ENCODE measurements around the gene NUPR1. TPM values are rescaled to one million over a fixed set of nuclear protein-coding genes. Genes with fewer than 3 reads are reported as not detected.
"Not testable (repeated sequence)": the region's sequence is repeated elsewhere in the genome, so short reads cannot be mapped to it uniquely, and the experiment has no call there.

Gene NUPR1
- total RNA-seq, 1 donor from 2014 or later = under 0.01 TPM

DNA sequence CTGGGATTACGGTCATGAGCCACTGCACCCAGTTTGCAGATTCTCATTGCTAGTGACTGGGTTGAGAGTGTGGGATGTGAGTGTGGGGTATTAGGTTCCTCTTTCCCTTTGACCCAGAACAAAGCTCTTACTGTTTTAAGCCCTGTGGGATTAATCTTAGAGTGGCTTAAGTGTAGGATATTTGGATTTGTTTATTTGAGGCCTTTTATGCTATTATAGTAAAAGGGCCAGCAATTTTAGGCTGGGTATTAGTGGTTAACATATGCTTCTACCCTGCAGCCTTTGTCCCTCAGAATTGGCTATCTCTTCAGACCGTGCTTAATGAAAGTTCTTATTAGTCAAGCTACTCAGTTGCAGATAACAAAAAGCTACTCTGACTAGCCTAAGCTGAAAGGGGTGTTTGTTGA, 18.1 kb upstream of the NUPR1 start:
- no peak for FAIRE-seq
- DNase-seq (ENCODE audit: low spot score in 2 of 2) = no peak

DNA sequence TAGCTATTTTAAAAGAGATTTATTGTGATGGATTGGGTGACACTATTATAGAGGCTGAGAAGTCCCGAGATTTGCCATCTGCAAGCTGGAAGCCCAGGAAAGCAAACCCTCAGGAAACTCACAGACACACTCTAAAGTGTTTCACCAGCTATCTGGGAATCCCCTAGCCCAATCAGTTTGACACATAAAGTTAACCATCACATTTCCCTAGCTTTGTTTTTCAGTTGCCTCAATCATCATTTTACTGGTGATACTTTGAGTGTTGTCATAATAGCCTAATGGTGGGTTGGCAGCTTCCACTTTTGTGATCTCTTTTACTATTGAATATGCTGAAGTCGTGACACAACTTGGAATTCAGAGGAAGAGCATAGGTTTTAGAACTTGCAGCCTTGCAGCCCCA, 16.8 kb upstream of the NUPR1 start:
- no peak for FAIRE-seq
- no peak for DNase-seq (ENCODE audit: low spot score in 2 of 2)

DNA sequence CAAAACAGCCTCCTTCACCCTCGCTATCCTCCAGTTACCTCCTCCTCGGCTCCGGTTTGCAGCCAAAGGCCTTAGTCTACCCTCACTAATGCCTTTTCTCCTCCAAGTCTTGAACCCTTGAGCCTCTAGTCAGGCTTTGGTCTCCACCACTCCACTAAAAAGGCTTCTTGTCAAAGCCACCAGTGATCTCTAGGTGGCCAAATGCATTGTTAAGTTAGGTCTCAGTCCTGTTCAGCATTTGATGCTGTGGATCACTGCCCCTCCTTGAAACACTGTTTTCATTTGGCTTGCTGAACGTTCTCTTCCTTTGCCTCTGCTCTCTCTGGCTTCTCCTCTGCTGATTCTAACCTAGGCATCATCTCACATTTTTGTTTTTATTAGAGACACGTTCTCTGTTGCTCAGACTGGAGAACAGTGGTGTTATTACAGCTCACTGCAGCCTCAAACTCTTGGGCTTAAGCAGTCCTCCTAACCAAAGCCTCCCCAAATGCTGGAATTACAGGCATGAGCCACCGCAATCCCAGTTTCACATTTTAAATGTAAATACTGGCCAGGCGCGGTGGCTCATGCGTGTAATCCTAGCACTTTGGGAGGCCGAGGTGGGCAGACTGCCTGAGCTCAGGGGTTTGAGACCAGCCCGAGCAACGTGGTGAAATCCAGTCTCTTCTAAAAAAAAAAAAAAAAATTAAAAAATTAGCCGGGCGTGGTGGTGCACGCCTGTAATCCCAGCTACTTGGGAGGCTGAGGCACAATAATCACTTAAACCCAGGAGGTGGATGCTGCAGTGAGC, 16.1 kb upstream of the NUPR1 start:
- FAIRE-seq (no peak), DNase-seq (ENCODE audit: low spot score in 2 of 2) (no peak)

DNA sequence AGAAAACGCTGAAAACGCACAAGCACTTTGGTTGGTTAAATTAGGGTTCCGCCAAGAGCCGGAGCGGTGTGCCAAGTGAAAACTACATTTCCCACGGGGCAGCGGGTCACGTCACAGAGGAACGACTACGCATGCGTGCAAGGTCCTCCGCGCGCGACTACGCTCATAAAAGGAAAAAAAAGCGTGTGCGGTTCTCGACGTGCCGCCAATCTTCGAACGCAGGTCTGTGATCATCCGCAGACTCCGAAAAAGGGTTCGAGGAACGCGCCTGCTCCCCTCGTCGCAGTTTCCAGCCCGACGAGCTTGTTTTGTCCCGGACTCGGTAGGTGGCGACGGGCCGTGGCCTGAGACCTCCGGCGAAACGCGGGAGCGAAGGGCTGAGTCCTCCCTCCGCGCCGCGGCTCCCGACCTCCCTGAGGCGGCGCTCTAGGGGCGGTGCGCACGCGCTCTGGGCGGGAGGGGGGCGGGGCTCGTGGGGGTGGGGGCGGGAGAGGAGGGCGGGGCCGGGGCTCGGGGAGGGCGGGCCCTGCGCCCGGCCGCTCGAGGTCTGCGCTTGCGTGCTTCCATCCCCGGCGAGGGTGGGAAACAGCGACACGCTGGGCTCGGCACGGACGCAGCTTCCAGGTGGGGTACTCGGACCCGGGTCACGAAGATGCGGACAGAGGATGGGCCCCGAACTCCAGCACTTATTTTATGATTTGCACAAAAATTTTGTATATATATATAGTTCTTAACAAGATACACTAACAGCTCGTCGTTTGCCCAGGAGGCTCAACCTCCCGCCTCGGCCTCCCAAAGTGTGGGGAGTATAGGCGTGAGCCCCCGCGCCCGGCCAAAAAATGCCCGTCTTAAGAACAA, 15.2 kb upstream of the NUPR1 start, which contains the start of gene SGF29:
Gene SGF29, plus strand, starts transcription at position 145 of the 858 bp plus-strand sequence. CDS start 27,150 bp downstream, outside the sequence.
- peak; percentile 90 to 95 for DNase-seq (ENCODE audit: low spot score in 2 of 2)
- no peak for FAIRE-seq

DNA sequence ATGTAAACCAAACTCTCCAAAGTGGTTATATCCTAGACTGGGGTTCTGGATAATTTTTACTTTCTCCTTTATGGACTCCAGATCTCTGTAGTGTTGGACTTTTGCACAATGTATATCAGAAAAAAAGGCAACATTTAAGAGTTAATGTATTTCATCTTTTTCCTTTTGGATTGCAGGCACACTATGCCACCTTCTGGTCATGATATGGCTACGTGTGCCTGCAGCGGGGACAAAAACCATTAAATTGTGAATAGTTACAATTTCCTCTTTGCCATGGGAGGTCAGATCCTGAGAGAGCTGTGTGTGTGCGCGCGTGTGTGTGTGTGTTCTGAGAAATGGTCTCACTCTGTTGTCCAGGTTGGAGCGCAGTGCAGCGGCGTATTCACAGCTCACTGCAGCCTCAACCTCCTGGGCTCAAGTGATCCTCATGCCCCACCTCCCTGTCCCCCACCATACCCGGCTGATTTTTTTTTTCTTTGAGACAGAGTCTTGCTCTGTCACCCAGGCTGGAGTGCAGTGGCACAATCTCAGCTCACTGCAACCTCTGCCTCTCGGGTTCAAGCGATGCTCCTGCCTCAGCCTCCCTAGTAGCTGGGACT, 10.6 kb upstream of the NUPR1 start:
- no peak for FAIRE-seq
- DNase-seq (ENCODE audit: low spot score in 2 of 2) = no peak

DNA sequence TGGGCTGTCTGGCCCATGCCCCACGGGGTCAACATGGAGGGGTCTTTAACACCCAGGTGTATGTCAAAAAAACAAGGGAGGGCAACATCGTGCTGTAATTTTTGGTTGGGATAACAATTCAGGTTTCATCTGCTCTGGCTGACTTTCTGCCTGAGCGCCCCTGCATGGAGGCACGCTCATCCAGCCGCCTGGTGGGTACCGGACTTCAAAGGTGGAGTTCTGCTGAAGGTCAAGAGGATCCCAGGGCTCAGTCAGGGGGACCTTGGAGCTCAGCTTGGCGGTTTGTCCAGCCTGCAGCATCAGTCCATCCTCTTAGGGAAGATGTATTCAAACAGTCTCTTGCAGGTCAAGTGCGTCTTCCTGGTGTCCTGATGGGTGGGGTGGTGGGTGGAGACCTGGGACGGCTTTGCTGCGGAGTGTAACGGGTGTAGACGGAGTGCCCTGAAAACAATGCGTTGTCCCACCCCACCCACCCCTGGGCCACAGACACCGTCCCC, 9.6 kb upstream of the NUPR1 start:
- DNase-seq (ENCODE audit: low spot score in 2 of 2) (no peak), FAIRE-seq (no peak)

DNA sequence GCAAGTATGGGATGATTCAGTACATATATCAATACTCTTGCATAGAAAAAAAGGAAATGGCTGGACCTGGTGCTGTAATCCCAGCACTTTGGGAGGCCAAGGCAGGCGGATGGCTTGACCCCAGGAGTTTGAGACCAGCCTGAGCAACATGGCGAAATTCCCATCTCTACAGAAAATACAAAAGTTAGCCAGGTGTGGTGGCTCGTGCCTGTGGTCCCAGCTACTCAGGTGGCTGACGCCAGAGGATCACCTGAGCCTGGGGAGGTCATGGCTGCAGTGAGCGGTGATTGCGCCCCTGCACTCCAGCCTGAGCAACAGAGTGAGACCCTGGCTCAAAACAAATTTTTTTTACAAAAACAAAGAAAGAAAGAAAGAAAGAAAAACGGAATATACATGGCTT, 7.9 kb upstream of the NUPR1 start:
- DNase-seq (ENCODE audit: low spot score in 2 of 2) (no peak), FAIRE-seq (no peak)

DNA sequence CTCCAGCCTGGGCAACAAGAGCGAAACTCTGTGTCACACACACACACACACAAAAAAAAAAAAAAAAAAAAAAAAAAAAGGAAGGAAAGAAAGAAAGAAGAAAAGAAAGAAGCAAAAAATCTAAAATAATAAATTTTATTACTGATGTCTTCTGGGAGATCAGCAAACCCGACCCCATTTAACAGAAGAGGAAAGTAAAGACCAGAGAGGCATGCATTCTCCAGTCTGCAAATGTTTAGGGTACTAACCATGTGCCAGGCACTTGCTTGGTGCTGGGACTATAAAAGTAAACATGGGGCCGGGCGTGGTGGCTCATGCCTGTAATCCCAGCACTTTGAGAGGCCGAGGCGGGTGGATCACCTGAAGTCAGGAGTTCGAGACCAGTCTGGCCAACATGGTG, 7.2 kb upstream of the NUPR1 start:
- DNase-seq (ENCODE audit: low spot score in 2 of 2); FAIRE-seq: not testable (repeated sequence)

DNA sequence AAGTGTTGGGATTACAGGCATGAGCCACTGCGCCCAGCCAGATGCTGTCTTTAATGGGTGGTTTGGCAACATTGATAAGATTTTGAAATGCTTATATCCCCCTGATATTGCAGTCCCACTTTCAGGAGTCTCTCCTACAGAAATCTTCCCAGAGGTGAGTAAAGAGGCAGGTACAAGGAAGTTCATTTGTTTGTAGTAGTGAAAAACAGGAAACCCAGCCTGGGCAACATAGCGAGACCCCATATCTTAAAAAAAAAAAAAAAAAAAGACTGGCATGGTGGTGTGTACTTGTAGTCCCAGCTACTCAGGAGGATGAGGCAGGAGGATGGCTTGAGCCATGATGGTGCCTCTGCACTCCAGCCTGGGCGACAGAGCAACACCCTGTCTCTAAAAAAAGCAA, 6.2 kb upstream of the NUPR1 start:
- FAIRE-seq = no peak
- DNase-seq (ENCODE audit: low spot score in 2 of 2) = no peak

DNA sequence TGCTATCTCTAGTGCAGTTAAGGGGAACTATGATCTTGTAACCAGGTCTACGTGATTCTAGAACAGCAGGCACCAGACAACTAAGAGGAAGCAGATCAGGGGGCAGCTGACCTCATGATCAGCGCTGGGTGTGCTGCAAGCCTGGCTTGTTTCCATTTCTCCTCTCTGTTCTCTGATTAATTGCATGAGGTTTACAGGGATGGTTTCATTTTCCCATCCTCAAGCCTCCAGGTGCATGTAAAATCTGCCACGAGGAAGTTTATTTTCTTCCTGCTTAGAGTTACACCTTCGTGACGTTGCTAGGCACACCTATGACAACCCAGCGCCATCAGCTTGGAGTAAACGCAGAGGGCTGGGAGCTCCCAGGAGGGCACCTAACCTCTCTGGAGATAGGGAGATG, 4.3 kb upstream of the NUPR1 start:
- FAIRE-seq (no peak), DNase-seq (ENCODE audit: low spot score in 2 of 2) (no peak)

DNA sequence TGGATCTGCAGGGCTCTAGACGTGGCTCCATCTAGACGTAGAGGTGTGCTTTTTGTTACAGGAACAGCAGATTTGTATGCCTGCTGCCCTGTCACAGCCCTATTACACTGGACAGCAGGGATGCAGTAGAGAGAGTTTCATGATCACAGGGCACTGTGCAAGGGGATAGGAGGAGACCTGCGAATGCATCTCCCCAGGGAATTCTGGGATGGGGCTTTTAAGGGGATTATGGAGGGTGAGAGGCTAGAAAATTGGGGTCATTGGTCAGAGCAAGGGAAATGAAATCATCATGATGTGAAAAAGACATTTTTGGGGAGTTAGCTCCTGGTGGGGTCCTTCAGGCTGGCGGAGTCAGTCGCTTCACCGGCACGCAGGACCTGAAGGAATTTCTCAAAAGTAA, 3.9 kb upstream of the NUPR1 start:
- FAIRE-seq = no peak
- no peak for DNase-seq (ENCODE audit: low spot score in 2 of 2)

DNA sequence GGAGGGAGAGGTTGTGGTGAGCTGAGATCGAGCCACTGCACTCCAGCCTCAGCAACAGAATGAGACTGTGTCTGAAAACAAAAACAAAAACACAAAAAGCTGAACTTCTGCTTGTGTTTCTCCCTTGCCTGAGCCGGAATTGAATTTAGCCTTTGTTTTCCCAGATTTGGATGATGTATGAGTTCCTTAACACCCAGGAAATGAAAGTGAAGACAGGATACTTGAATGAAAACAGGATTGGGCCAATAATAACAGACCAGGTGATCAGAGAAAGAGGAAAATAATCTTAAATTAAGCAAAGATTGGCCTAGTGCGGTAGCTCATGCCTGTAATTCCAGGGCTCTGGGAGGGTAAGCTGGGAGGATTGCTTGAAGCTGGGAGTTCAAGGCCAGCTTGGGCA, 1.6 kb upstream of the NUPR1 start:
- DNase-seq (ENCODE audit: low spot score in 2 of 2) (no peak), FAIRE-seq (no peak)

DNA sequence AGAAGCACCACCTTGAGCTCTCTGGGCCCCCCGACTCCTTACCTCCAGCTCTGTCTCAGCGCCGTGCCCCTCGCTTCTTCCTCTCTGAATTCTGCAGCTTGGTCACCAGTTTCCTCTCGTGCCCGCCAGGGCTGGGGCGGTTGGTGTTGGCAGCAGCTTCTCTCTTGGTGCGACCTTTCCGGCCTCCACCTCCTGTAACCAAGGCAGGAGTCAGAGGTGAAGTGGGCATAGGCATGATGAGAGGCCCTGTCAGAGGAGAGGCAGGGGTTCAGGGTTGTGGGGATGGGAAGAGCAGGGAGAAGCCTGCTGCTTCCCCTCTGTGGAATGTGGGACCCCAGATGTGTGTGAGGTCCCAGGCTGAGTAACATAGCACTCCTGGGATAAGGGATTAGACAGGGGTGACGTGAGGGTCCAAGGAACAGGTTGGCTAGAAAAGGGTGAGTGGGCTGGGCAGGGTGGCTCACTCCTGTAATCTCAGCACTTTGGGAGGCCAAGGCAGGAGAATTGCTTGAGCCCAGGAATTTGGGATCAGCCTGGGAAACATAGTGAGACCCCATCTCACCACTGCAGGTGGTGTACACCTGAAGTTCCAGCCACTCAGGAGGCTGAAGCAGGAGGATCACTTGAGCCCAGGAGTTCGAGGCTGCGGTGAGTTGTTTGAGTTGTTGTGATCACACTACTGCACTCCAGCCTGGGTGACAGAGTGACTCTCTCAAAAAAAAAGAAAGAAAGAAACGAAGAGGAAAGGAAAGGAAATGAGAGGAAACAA, 626 bp downstream of the NUPR1 start:
- DNase-seq (ENCODE audit: low spot score in 2 of 2) (no peak), FAIRE-seq (no peak)

DNA sequence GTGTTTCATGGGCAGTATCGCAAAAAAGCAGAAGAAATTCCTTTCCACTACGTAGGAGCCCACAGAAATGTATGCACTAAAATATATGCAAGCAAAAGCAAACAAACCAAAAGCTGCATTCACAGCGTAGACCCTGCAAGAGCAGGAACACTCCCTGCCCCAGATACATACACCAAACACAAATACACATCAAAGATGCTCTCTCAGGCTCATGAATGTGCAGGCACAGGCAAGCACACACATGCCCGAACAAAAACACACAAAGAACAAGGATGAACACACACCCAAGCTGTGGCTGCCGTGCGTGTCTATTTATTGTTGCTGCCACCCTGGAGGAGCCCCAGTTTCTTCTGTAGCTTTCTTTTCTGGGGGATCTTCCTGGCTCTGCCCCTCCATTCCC, 1.7 kb downstream of the NUPR1 start:
- FAIRE-seq = no peak
- DNase-seq (ENCODE audit: low spot score in 2 of 2) = no peak

DNA sequence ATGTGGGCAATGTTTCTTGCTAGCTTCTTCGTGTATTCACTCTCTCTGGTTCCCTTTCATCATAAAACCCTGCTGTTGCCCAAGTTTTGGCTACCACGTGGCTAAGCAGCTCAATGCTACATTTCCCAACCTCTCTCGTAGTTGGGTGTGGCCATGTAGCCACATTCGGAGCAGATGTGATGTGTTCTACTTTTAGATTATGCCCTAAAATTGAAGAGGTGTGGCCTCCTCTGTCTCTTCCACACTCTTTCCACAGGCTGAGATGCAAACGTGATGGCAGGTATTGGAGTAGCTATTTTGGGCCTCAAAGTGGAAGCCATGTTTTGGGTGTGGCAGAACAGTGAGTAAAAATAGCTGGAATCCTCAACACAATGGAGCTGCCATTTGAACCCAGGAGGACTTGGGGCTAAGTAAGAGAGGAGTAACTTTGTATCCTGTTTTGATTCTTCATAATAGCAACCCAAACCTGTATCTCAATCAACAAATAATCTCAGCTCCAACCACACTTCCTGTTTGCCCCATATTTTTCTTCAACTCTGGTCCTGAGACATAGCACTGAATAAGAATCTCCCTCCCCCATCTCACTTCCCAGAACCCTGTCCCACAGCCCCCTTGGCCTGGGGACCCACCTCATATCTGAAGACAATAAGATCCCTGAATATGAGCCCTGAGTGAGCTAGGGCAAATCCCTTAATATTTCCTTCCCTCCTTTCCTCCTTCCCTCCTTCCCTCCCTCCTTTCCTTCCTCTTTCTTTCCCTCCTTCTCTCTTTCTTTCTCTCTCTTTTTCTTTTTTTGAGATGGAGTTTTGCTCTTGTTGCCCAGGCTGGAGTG, 4.0 kb downstream of the NUPR1 start:
- FAIRE-seq (no peak), DNase-seq (ENCODE audit: low spot score in 2 of 2) (no peak)

DNA sequence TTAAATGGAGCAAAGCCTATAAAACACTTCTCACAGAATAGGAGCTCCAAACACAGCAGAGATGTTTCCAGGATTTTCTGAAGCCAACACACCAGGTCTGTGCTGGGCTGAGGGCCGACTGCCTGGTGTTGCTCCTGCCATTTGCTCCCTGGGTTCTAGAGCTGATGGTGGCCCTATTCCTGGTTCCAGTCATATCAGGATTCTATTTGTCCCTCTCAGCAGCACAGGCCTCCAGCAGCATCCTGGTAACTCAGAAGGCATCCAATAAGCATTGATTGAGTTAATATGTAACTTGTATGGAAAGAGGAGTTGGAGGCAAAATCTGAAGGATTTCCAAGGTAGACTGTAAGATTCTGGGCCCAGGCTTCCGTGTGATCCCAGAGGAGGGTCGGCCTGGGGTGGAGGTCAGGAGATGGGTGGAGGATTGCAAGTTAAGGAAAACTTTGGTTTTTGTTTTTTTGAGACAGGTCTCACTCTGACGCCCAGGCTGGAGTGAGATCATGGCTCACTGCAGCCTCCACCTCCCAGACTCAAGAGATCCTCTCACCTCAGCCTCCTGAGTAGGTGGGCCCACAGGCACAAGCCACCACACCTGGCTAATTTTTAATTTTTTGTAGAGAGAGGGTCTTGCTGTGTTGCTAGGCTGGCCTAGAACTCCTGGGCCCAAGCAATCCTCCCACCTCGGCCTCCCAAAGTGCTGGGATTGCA, 5.7 kb downstream of the NUPR1 start:
- no peak for DNase-seq (ENCODE audit: low spot score in 2 of 2)
- no peak for FAIRE-seq

DNA sequence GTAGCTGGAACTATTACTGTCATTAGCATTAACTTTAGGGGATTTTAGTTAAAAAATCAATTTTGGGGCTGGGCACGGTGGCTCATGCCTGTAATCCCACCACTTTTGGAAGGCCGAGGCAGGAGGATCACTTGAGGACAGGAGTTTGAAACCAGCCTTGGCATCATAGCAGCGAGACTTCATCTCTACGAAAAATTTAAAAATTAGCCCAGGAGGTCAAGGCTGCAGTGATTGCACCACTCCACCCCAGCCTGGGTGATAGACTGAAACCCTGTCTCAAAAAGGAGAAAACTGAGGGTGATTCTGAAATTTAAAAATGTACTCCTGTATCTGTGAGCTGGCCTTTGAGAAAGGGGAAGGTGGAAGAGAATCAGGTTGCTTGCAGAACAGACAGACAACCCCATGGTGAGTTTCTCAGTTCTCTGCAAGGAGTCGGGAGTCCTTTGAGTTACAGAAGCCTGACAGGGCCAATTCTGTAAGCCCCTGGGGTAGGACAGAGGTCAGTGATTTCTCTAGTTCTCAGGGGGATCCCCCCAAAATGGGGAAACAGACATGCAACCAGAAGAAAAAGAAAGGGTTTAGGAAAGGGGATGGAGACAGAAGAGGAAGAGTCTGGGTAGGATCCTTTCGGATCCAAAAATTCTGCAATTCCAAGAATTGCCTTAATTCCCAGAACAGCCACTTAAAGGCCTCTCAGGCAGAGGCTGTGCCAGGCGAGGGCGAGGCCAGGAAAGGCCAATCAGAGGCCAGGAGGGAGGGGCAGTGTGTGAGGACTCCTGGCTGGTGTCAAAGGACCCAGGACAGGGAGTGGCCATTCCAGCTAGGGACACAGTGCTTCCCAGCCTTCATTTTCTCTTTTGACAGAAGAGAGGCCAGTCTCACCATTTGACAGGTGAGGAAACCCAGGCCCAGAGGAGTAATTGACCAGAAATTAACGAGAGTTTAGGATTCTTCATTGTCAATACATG, 6.7 kb downstream of the NUPR1 start:
- DNase-seq (ENCODE audit: low spot score in 2 of 2) (no peak), FAIRE-seq (no peak)

DNA sequence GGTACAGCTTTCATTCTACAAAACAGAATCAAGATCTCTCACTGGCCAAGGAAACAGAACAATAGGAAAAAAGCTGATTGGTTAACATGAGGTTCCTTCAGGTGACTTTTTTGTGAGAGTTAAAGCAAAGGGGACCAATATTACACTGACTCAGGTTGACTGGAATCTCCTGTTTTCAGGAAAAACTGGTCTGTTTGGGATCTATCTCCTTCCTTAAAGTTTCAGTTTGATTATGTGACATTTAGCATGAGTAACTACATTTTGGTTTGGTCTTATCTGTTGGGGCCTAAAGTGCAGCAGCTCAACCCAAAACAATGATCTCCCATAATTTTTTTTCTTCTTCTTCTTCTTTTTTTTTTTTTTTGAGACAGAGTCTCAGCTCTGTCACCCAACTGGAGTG, 9.7 kb downstream of the NUPR1 start:
- DNase-seq (ENCODE audit: low spot score in 2 of 2) = no peak
- FAIRE-seq = no peak
